Endometrium (tissue), 2 donors: ENCODE data around the gene SLC29A1.

Experiments
- FAIRE-seq: peaks from 2 replicates; lab custom pipeline; 2012; peaks lifted over from hg19 to GRCh38; lab: Jason Lieb, UNC
- donor health status: control.
- donor health status: control.

Gene SLC29A1

GRCh38 chr6:44255871-44256774, 32.7 kb downstream of the SLC29A1 start:
- no peak for FAIRE-seq

GRCh38 chr6:44256775-44257024, 33.3 kb downstream of the SLC29A1 start:
- FAIRE-seq = no peak

- no peak for FAIRE-seq
These were observed 33.8 kb downstream of the SLC29A1 start, which contains the start of gene SLC35B2 for GRCh38 chr6:44257025-44257752. TSS of gene SLC35B2 (minus strand) at chr6:44257528. CDS start at chr6:44257410, 118 bp downstream.

- no peak for FAIRE-seq
These were observed 34.4 kb downstream of the SLC29A1 start for GRCh38 chr6:44257753-44258324.

- no peak for FAIRE-seq
These were observed 35.0 kb downstream of the SLC29A1 start for GRCh38 chr6:44258325-44258863.

GRCh38 chr6:44258921-44259320, 35.5 kb downstream of the SLC29A1 start:
- no peak for FAIRE-seq

- no peak for FAIRE-seq
These were observed 36.6 kb downstream of the SLC29A1 start for GRCh38 chr6:44260011-44260410.

- FAIRE-seq = no peak
These were observed 37.3 kb downstream of the SLC29A1 start for GRCh38 chr6:44260451-44261297.

- FAIRE-seq = no peak
These were observed 38.2 kb downstream of the SLC29A1 start for GRCh38 chr6:44261581-44261980.

GRCh38 chr6:44262467-44263353, 39.3 kb downstream of the SLC29A1 start:
- FAIRE-seq = no peak

GRCh38 chr6:44263354-44264100, 40.1 kb downstream of the SLC29A1 start:
- no peak for FAIRE-seq

- no peak for FAIRE-seq
These were observed 41.0 kb downstream of the SLC29A1 start for GRCh38 chr6:44264154-44265006.

GRCh38 chr6:44265007-44265721, 41.8 kb downstream of the SLC29A1 start, which contains the start of gene NFKBIE:
TSS of gene NFKBIE (minus strand) at chr6:44265551. CDS start at chr6:44265346, 205 bp downstream.
- no peak for FAIRE-seq

GRCh38 chr6:44265722-44266233, 42.4 kb downstream of the SLC29A1 start:
- no peak for FAIRE-seq

GRCh38 chr6:44266347-44266746, 43.0 kb downstream of the SLC29A1 start:
- FAIRE-seq = no peak

- no peak for FAIRE-seq
These were observed 43.9 kb downstream of the SLC29A1 start for GRCh38 chr6:44267252-44267651.

- no peak for FAIRE-seq
These were observed 44.8 kb downstream of the SLC29A1 start for GRCh38 chr6:44268095-44268628.
